ENCODE data around the gene SUGCT. TPM values are rescaled to one million over a fixed set of nuclear protein-coding genes. Genes with fewer than 3 reads are reported as not detected.

The SUGCT gene
- total RNA-seq, 4 donors from 2014 or later = 7.8 to 15.0 (median 12.8) TPM

DNA sequence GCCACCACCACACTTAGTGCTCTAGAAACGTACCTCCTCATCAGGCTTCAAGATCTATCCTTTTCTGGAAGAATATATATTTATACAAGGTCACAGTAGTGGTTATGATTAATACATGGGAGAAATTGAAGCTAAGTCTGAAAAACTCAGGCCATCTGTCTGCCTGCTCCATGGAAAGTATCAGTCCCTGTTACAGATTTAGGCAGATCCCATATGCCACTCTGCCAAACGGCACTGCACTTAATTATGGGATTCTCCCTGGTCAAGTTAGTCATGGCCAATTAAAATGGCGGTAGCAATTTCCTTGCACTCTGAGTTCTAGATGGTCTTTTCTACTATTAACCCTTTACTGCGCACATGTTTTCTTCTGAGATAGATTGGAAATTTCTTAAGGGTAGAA is 740.0 kb downstream of the SUGCT start:
- Histone ChIP-seq H3K4me3 (no peak overlapping the region), H3K4me1 (no peaks in the 10 kb centered on the region), H3K36me3 (no peaks in the 10 kb centered on the region), H3K27ac (replicated peaks in 1 of 4) (no peak overlapping the region), H3K9me3 (no peaks in the 10 kb centered on the region), H3K27me3 (no peaks in the 10 kb centered on the region)
- no peak for DNase-seq (ENCODE audit: extremely low spot score)
- no peak for TF ChIP-seq POLR2A (IDR thresholded peaks at IDR 0.05; ENCODE audit: low read depth)
- TF ChIP-seq, protein P1, sequence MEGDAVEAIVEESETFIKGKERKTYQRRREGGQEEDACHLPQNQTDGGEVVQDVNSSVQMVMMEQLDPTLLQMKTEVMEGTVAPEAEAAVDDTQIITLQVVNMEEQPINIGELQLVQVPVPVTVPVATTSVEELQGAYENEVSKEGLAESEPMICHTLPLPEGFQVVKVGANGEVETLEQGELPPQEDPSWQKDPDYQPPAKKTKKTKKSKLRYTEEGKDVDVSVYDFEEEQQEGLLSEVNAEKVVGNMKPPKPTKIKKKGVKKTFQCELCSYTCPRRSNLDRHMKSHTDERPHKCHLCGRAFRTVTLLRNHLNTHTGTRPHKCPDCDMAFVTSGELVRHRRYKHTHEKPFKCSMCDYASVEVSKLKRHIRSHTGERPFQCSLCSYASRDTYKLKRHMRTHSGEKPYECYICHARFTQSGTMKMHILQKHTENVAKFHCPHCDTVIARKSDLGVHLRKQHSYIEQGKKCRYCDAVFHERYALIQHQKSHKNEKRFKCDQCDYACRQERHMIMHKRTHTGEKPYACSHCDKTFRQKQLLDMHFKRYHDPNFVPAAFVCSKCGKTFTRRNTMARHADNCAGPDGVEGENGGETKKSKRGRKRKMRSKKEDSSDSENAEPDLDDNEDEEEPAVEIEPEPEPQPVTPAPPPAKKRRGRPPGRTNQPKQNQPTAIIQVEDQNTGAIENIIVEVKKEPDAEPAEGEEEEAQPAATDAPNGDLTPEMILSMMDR (IDR thresholded peaks at IDR 0.05) = no peak
- TF ChIP-seq POLR2AphosphoS5 (IDR thresholded peaks at IDR 0.05) = no peak
- TF ChIP-seq EP300 (IDR thresholded peaks at IDR 0.05) = no peak
- 90% methylated on average over 4 of the region's 4 CpGs for WGBS
- intact Hi-C loops (cut with DNase I) = no loop called here

DNA sequence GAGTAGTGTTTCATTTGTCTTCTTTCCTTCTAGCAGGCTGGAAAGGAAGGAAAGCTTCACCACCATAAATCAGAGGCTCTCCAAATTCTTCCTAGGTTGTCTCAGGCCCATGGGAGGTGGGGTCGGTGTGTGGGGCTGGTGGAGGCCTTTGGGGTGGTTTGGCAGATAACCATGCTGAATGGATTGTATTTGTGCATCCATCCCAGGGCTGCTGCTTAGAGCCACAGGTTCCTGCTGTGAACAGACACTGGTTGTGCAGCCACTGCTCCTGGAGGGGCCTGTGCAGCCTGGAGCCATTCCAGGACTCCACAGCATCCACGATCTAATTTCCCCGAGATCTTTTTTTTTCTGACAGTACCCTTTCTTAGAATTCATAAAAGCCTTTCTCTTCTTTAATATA is 741.8 kb downstream of the SUGCT start:
- Histone ChIP-seq H3K4me1 (peaks cover 0 to 17% (median 0%) of the 10 kb centered on the region in 4 donors), H3K36me3 (no peaks in the 10 kb centered on the region), H3K27ac (replicated peaks in 1 of 4) (no peak overlapping the region), H3K27me3 (no peaks in the 10 kb centered on the region), H3K9me3 (no peaks in the 10 kb centered on the region), H3K4me3 (no peak overlapping the region)
- WGBS = 84% methylated on average over 3 of the region's 3 CpGs
- no peak for DNase-seq (ENCODE audit: extremely low spot score)
- TF ChIP-seq POLR2A (IDR thresholded peaks at IDR 0.05; ENCODE audit: low read depth) (no peak), EP300 (IDR thresholded peaks at IDR 0.05) (no peak), POLR2AphosphoS5 (IDR thresholded peaks at IDR 0.05) (no peak)
- TF ChIP-seq, protein P1 (IDR thresholded peaks at IDR 0.05) = no peak
- intact Hi-C loops (cut with DNase I) = no loop called here

DNA sequence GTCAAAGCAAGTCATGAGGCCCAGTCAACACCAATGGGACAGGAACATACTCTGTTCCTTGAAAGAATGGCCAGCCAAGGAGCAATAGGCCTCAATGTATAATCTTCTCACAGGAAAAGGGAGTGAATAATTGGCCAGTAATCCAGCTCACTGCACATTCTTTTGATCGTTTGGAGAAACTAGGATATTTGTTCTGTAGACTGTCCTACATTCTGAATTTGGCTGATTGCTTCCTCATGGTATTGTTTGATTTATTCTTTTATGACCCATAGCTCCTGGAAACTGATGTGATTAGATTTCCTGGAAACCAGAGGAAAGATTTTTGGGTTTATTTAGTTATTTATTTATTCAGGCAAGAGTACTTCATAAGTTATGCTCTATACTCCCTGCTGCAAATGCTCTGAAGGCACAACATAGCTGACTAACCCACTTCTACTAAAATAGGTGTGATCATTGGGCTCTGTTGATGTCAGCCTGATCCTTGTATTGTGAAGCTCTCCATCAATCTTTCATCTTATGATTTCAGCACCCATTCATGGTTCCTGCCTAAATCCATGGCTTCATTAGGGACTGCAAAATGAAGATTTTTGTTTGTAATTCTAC is 745.2 kb downstream of the SUGCT start:
- intact Hi-C loops (cut with DNase I) = no loop called here
- Histone ChIP-seq H3K27me3 (no peaks in the 10 kb centered on the region), H3K9me3 (no peaks in the 10 kb centered on the region), H3K27ac (replicated peaks in 1 of 4) (no peak overlapping the region), H3K36me3 (no peaks in the 10 kb centered on the region), H3K4me3 (no peak overlapping the region), H3K4me1 (peaks cover 0 to 39% (median 0%) of the 10 kb centered on the region in 4 donors)
- no peak for TF ChIP-seq EP300 (IDR thresholded peaks at IDR 0.05)
- no peak for TF ChIP-seq POLR2AphosphoS5 (IDR thresholded peaks at IDR 0.05)
- no peak for TF ChIP-seq POLR2A (IDR thresholded peaks at IDR 0.05; ENCODE audit: low read depth)
- TF ChIP-seq, protein P1 (IDR thresholded peaks at IDR 0.05) = no peak
- DNase-seq (ENCODE audit: extremely low spot score) = no peak
- WGBS = 27% methylated on average over 1 of the region's 1 CpG

DNA sequence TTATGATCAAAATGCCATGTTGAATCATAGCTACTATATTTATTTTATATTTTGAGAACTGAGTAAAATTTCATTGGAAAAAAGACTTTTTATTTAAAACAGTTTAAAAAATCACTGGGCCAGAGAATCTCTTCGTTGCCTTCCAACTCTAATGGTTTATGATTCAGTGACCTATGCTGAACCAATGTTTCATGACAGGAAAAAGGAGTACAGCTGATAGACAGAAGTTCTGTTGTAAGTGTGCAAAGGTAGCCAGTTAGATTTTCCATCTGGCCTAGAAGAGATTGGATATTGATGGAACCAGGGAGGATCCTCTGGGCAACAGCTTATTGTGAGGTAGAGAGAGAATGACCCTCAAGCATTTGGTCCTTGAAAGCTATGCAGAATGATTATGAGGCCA is 745.8 kb downstream of the SUGCT start:
- Histone ChIP-seq H3K4me1 (peaks cover 0 to 41% (median 0%) of the 10 kb centered on the region in 4 donors), H3K36me3 (no peaks in the 10 kb centered on the region), H3K27ac (replicated peaks in 1 of 4) (no peak overlapping the region), H3K4me3 (no peak overlapping the region), H3K27me3 (no peaks in the 10 kb centered on the region), H3K9me3 (no peaks in the 10 kb centered on the region)
- intact Hi-C loops (cut with DNase I) = no loop called here
- no peak for TF ChIP-seq EP300 (IDR thresholded peaks at IDR 0.05)
- TF ChIP-seq POLR2AphosphoS5 (IDR thresholded peaks at IDR 0.05) = no peak
- TF ChIP-seq, protein P1 (IDR thresholded peaks at IDR 0.05) = no peak
- TF ChIP-seq POLR2A (IDR thresholded peaks at IDR 0.05; ENCODE audit: low read depth) = no peak
- DNase-seq (ENCODE audit: extremely low spot score) = no peak
- 0% methylated on average over 1 of the region's 1 CpG for WGBS

All from esophagus muscularis mucosa (tissue), 4 donors.